HG03097 (cell line): ENCODE data around the gene MSH5.

Experiments
- ATAC-seq: cut with Tn5 transposase; IDR thresholded peaks from one replicate; pipeline ENCODE4 v1.9.1; 2021; ENCODE audit not compliant: unreplicated experiment, low FRiP score

The MSH5 gene

GRCh38 chr6:31750411-31751022 is 10.7 kb downstream of the MSH5 start:
- no peak for ATAC-seq

GRCh38 chr6:31752739-31753319 is 13.0 kb downstream of the MSH5 start:
- no peak for ATAC-seq

GRCh38 chr6:31758281-31758680 is 18.5 kb downstream of the MSH5 start:
- ATAC-seq = no peak

DNA sequence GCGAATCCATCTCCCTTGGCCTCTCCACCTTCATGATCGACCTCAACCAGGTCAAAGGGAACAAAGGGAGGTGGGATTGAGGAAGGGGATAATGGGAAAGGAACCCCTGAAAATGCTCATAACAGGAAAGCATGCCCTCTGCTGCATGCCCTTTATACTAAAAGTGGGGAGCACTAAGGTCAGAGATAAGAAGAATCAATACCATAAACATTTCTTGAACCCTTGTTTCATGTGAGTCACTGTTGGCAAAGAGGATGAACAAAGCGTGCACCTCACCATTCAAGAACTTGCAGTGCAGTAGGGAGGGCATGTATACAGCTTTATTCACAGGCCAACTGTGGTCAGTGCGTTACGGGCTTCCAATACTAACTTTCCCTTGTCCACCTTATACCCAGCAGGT is 21.0 kb downstream of the MSH5 start:
- ATAC-seq = no peak

- ATAC-seq = no peak
Measured at GRCh38 chr6:31761343-31761742, 21.5 kb downstream of the MSH5 start.

DNA sequence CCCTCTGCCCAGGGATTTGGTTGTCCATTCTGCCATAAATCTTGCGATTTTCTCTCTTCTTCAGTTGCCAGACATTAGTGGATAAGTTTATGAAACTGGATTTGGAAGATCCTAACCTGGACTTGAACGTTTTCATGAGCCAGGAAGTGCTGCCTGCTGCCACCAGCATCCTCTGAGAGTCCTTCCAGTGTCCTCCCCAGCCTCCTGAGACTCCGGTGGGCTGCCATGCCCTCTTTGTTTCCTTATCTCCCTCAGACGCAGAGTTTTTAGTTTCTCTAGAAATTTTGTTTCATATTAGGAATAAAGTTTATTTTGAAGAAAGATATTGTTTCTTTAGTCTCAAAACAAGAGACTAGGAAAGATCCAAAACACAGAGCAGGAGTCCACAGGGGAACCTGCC is 22.6 kb downstream of the MSH5 start, which contains the start of gene SAPCD1:
Gene SAPCD1 (plus strand): TSS at position 301 of the 400 bp plus-strand sequence. CDS start 399 bp downstream, outside the sequence.
- ATAC-seq = no peak

DNA sequence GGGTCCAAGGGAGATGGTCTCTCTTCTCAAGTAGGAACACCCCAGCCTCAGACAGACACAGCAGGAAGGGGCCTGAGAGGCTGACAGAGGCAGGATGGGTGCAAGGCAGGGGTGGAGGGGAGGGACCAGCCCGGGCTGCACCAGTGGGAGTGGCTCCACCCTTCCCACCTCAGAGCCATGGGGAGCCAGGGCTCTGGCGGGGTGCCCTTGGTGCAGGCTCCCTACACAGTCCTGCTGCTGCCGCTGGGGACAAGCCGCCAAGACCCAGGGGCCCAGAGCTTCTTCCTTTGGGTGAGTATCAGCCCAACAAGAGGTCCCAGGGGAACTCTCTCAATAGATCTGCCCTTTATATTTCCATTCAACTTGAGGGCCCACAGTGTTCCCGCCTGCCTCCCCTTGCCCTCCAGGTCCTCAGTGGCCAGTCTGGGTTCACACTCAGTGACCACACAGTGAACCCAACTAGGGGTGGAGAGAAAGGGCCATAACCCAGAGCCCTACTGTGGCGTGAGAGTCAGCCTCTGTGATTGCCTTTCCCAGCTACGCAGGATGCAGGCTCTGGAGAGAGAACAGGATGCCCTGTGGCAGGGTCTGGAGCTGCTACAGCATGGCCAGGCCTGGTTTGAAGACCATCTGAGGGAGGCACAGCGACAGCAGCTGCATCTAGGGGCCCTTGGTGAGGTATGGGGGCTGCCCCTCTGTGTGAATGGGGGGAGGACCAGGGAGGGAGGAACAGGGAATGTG is 23.2 kb downstream of the MSH5 start:
- ATAC-seq = no peak

- no peak for ATAC-seq
Measured at GRCh38 chr6:31763619-31763940, 23.8 kb downstream of the MSH5 start.

- ATAC-seq = no peak
Measured at GRCh38 chr6:31764198-31764597, 24.4 kb downstream of the MSH5 start.

- no peak for ATAC-seq
Measured at GRCh38 chr6:31765559-31765909, 25.7 kb downstream of the MSH5 start.

DNA sequence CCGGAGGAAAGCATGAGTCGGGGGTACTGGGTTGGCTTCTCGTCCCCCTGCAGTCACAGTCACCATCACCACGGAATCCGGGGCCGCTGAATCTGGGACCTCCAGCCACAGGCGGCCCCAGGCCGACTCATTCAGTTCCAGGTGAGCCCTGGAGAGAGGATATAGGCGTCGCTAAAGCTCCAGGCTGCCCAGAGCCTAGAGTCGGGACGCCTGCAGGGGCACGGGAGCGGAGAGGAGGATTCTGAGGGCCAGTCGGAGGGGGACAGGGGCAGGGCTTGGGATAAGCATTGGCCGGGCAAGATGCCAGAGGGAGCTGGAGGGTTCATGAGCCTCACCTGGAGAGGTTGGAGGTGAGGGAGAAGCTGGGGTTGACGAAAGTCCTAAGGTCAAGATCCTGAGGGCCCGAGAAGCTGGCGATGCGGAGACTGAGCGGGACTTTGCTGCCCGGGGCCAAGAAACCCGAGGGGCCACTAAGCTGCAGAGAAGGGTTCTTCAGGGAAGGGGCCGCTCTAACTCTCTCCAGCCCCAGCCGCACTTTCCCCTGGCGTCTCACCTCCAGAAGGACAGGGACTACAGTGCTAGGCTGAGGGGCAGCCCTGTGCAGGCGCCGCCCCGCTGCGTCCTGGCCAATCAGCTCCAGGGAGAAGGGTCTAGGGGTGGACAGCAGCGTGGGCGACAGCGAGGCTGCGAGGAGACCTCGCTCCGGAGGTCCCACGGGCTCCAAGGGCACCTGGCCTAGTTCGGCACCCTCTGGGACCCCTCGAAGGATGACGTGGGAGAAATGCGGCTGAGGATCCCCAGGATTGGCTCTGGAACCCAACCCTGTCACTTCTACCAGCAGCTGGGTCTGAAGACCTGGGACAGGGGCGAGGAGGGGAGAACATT is 26.3 kb downstream of the MSH5 start:
- ATAC-seq = no peak

DNA sequence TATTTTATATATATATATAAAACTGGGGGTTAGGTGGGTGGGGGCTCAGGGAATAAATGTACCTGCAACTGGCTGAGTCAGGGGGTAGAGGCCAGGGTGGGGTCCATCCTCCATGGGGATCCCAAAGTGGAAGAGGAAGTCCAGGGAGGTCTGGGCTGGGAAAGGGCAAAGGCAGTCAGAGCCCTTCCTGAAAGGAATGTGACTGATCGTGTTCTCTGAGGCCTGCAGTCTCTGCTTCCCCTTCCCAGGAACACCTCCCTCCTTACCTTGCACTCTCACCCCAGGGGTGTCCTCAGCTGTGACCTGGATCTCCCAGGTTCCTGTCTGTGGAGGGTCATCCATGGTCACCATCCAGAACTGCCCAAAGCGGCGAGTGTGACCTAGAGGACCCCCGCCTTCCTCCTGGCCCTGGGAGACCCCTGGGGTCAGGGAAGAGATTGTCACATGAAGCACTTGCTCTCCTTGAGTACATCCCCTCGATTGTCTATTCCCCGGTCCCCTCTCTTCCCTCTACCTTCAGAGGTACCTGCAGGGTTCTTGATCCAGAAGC is 27.4 kb downstream of the MSH5 start:
- ATAC-seq = no peak

DNA sequence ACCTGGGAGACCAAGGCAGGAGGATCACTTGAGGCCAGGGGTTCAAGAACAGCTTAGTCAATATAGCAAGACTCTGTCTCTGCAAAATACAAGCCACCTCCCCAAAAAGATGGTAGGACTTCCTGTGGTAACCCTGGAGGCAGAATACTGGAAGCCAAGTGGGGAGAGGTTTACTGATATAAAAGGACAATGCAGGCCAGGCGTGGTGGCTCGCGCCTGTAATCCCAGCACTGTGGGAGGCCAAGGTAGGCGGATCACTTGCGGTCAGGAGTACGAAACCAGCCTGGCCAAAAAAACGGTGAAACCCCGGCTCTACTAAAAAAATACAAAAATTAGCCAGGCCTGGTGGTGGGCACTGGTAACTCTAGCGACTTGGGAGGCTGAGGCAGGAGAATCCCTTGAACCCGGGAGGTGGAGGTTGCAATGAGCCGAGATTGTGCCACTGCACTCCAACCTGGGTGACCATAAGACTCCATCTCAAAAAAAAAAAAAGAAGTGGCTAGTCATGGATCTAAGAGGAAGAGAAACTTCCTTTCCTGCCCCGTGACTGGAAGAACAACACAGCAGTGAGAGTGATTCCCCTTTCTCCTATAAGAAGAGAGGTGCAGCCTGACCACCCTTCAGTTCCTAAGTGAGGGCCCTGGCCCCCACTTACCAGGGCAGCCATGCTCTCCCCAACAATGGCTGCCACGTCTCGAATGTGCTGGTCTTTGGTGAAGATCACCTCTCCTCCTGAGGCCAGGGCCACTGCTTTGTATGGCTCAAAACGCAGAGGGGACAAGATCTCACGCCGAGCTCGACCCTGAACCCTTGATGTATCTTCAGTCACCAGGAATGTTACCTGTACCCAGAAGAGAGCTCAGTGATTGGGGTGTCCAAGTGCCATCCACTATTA is 28.8 kb downstream of the MSH5 start:
- no peak for ATAC-seq

- ATAC-seq = no peak
Measured at GRCh38 chr6:31769684-31770371, 30.0 kb downstream of the MSH5 start.

DNA sequence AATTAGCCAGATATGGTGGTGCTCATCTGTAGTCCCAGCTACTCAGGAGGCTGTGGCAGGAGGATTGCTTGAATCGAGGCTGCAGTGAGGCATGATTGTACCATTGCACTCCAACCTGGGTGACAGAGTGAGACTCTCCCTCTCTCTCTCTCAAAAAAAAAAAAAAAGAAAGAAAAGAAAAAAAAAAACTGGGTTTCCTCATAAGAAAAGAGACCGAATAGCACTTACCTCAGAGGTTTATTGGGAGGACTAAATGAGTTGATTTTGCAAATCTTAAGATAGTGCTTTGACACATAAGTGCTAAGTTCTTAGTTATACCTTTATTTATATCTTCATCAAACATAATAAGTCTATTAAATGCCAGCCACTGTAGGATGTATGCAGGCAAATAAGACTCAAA is 31.1 kb downstream of the MSH5 start:
- no peak for ATAC-seq

DNA sequence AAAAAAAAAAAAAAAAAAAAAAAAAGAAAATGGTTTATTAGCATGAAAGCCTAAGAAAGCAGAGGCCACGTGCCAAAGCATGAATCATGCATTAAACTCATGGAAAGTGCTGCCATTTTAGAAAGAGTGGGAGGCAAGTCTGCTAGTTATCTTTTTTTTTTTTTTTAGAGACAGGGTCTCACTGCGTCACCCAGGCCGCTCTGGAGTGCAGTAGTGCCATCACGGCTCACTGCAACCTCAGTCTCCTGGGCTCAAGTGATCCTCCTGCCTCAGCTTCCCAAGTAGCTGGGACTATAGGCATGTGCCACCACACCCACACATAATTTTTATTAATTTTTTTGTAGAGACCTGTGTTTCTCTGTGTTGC is 32.2 kb downstream of the MSH5 start:
- ATAC-seq = no peak

DNA sequence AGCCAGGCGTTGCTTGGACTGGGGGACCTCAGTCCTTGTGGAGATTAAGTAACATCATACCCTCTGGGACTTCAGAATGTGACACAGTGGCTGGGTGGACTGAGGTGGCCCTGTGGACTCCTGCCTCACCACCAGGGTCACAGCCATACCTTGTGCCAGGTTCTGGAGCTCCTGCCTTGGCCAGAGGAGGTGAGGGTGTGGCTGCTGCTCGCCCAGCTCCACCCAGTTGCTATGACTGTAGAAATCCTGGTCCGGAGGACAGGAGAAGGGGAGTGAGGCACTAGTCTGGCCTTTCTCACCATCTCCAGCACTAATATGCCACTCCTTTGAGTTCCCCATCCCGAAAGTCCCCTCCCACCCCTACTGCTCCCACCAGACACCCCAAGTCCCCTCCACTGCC is 35.4 kb downstream of the MSH5 start:
- ATAC-seq = no peak

DNA sequence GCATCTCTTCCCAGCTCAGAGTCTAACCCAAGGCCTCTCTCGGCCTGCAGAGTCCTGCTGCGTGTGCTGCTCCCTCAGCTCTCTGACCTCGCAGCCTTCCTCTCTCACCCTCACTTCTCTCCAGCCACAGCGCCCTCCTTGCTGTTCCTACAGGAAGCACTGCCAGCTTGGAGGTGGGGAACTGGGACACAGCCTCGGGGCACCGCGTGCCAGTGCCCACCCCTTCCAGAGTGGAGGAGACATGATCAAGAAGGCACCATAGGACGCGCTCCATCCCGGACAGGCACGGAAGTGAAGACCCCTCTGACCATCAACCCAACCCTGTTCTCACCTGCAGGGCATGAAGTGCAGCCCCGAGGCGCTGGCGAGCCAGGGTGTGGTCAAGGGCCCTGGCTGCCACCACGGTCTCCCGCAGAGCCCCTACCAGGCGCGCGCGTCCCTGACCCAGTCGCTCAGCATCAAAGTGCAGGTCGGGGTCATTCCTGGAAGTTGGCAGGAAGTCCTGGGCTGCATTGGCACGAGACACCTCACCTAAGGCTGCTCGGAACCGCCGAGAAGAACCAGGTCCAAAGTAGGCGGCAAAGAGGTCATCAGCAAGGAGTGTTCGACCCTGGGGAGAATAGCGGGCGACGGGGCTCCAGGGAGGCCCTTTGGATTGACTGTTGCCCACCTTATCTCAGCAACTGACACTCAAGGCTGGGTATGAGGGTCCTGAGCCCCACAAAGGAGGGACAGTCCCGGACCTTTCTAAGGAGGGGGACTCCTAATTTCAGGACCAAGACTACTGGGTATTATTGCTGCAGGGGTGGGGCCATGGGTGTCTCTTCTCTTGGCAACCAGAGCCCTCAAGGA is 36.1 kb downstream of the MSH5 start:
- ATAC-seq = no peak
